HG03520 (cell line): ENCODE measurements around the gene NPIPA5.
"Not testable (repeated sequence)": the region's sequence is repeated elsewhere in the genome, so short reads cannot be mapped to it uniquely, and the experiment has no call there.

Experiments used
- ATAC-seq: cut with Tn5 transposase; IDR thresholded peaks from one replicate; pipeline ENCODE4 v1.9.1; 2021; ENCODE audit warnings: mild to moderate bottlenecking, moderate library complexity; ENCODE audit not compliant: unreplicated experiment

NPIPA5 gene

DNA sequence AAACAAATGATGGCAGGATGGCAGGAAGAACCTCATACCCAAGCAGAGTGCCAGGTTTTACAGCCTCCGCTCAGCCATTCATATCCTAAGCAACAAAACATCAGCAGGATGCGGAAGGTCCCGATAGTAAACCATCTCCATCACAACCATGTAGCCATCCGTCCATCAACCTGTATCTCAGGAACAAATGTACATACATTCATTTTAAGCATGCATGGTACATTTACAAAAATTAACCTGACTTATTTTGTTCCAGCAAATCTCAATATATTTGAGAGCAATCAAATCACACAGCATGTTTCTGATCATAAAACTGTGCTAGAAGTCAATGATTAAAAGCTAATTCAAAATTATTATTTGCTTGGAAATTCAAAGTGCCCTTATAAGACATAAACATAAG, at the start of gene NPIPA5:
TSS of gene NPIPA5 (minus strand) at position 101 of the 400 bp plus-strand sequence. CDS start at position 101, 0 bp downstream.
- not testable (repeated sequence) for ATAC-seq

DNA sequence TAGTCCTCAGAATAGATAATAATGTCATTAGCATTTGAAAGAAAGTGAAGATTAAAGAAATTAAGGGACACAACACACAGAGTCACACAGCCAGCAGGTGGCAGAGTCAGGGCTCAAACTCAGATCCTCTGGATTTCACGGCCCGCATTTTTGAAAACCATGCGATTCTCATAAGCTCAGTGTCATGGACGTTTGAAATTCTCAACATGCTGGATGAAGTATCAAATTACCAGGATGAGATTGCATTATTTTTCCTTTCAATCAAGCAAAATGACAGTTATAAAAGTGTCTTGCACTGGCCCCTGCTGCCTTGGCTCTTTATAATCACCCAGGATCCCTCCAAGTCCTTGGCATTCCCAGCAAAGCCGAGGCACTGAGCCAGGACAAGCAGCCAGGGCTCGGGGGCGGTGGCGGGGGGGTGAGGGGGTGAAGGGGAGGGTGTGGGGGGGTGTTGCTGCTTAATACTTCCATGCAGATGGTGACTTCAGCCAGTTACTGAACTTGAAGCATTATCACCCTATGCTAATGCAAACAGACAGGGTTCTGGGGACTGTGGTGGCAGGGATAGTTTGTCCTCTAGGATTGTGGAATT, 49.6 kb upstream of the NPIPA5 start:
- no peak for ATAC-seq

DNA sequence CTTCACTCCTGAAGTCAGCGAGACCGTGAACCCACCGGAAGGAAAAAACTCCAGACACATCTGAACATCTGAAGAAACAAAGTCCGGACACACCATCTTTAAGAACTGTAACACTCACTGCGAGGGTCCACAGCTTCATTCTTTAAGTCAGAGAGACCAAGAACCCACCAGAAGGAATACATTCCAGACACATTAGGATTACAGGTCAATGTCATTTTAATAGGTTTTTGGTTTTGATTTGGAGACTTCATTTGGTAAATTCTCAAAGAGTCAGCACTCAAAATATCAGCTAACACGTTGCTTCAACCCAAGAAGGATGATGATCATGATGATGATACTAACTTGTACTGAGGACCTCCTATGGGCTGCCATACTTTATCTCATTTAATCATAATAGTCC, 48.7 kb upstream of the NPIPA5 start:
- no peak for ATAC-seq

DNA sequence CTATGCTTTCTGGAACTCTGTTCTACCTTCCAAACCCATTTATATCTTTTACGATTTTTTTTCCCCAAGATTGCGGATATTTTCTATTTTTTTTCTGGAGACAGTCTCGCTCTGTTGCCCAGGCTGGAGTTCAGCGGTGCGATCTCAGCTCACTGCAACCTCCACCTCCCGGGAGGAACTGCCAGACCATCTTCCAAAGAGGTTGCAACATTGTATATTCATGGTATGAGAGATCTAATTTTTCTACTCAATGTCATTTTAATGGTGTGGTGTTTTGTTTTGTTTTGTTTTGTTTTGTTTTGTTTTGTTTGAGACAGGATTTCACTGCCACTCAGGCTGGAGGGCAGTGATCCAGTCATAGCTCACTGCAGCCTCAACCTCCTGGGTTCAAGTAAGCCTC, 47.8 kb upstream of the NPIPA5 start:
- ATAC-seq, result no peak

DNA sequence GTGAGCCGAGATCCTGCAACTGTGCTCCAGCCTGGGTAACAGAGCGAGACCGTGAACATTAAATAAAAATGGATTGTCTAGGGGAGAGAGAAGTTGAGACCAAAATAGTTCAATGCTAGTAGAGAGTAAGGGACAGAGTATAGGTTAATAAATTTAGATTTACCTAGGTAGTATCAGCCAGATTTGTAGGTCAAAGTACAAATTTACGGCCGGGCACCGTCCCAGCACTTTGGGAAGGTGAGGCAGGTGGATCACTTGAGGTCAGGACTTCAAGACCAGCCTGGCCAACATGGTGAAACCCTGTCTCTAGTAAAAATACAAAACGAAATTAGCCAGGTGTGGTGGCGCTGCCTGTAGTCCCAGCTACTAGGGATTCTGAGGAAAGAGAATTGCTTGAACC, 44.1 kb upstream of the NPIPA5 start:
- ATAC-seq, result no peak

DNA sequence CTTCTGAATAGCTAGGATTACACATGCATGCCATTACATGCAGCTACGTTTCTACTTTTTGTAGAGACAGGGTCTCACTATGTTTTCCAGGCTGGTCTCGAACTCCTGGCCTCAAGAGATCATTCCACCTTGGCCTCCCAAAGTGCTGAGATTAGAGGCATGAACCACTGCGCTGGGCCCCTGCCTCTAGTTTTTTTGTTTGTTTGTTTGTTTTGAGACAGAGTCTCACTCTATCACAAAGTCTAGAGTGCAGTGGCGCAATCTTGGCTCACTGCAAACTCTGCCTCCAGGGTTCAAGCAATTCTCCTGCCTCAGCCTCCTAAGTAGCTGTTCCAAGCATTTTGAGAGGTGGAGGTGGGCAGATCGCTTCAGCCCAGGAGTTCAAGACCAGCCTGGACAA, 43.6 kb upstream of the NPIPA5 start:
- not testable (repeated sequence) for ATAC-seq

DNA sequence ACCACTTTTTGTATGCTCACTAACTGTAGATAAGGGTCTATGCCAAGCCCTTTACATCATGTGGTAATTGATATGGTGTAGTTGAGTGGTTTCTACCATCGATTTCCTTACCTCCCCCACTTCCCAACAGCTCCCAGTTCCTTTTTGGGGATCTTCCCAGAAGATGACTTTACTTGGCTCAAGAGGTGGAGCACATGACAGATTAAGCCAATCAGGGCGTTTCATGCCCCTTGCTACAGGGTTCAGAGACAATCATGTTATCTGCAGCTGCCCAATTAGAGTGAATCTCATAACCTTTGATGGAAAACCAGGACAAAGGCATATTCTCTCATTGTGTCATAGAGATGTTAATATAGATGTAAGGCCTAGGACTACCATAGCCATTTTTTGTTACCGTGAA, 40.1 kb upstream of the NPIPA5 start:
- ATAC-seq, result no peak

DNA sequence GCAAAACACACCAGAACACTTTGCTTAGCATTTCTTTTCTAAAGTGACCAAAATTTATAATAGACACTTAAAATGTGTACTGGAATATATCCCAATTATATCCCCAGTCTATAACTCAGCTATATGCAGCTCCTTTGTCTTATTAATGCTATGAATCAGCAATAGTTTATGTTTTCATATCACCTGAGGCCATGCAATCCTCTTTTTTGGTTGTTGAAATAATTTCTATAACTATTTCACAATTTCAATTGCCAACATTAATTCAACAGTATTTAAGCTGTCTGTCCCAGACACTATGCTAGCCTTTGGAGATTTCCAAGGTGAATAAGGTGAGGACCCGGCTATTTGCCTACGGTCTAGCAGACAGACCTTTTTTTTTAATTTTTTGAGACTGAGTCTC, 39.1 kb upstream of the NPIPA5 start:
- no peak for ATAC-seq

DNA sequence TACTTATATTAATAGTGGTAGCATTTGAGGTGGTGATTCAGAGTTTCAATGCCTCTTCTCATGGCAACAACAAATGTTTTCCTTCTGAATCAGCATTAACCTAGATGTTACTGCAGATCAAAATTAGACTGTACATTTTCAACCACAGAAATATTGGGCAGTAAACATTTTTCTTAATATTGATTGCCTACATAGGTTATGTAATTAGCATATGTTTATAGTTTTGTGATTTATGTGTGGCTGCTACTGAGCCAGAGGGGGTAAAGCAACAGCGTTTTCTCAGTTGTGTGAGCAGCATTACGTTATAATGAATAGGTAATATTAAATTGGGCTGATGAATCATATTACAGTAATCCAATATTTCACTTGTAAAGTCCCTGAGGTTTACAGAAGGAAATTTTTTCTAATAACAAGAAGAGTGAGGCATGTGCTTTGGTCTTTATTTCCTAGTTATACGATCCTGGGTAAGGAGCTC, 37.5 kb upstream of the NPIPA5 start:
- ATAC-seq, result no peak

DNA sequence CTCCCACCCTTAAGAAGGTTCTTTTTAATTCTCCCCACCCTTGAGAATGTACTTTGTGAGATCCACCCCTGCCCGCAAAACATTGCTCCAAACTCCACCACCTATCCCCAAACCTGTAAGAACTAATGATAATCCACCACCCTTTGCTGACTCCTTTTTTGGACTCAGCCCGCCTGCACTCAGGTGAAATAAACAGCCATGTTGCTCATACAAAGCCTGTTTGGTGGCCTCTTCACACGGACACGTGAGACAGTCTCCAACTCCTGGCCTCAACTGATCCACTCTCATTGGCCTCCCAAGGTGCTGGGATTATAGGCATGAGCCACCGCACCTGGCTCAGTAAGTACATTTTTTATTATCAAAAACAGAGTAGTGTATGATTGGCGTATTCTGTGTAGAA, 31.4 kb upstream of the NPIPA5 start:
- not testable (repeated sequence) for ATAC-seq

DNA sequence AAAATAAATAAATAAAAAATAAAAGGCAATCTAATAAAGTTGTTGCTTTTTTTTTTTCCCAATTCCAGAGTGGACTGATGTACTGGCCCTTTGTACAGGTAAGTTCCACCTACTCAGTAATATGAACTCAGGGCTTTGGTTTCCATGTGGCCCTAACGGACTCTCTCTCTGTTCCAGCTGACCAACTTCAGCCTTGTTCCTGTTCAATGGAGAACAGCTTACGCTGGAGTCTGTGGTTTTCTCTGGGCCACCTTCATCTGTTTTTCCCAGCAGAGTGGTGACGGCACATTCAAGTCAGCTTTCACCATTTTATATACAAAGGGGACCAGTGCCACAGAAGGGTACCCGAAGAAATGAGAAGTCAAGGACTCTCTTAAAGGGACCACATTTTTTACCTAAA, 29.7 kb upstream of the NPIPA5 start:
- ATAC-seq, result not testable (repeated sequence)

DNA sequence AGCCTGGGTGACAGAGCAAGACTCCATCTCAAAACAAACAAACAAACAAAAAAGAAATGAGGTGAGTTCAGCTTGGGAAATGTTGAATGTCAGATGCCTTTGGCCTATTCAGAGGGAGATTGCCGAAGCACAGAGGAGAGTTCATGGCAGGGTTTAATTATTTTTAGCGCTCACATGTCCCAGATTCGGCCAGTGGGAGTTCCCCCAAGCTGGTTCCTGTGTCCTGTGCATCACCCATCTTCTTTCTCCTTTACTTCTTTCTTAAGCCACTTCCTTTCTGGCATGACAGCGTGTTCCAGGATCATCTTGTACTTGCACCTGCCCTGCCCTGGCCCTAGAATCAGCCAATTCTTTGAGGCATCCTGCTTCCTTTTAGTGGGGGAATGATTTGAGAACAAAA, 26.7 kb upstream of the NPIPA5 start:
- ATAC-seq, result no peak

DNA sequence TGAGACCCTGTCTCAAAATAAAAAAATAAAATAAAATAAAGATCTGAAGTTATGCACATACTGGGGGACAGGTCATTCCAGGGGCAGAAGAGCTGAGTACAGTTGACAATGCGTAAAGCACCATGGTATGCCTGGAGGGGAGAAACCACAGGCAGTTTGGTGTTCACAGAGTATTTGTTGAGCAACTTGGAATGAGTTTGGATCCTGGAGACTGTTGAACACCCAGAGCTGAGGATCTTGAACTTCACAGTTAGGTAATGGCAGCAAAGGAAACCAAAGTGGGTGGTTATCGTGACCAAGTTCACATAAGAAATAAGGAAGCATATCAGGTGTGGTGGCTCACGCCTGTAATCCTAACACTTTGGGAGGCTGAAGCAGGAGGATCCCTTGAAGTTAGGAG, 26.0 kb upstream of the NPIPA5 start:
- not testable (repeated sequence) for ATAC-seq

DNA sequence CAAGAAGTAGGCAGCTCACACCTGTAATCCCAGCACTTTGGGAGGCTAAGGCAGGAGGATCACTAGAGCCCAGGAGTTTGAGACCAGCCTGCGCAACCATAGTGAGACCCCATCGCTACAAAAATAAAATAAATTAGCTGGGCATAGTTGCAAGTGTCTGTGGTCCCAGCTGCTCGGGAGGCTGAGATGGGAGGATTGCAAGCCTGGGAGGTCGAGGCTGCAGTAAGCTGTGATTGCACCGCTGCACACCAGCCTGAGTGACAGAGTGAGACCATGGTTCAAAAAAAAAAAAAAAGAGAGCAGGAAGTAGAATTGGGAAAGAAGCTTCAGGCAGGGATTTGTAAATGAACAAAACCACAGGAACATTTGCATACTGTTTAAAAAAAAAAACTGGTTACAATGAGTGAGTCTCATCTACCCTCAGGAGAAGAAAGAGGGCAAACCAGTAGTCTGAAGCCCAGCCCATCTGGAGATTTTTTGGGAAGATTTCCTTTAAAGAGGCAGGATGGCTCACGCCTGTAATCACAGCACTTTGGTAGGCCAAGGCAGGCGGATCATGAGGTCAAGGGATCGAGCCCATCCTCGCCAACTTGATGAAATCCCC, 25.4 kb upstream of the NPIPA5 start:
- ATAC-seq, result no peak

DNA sequence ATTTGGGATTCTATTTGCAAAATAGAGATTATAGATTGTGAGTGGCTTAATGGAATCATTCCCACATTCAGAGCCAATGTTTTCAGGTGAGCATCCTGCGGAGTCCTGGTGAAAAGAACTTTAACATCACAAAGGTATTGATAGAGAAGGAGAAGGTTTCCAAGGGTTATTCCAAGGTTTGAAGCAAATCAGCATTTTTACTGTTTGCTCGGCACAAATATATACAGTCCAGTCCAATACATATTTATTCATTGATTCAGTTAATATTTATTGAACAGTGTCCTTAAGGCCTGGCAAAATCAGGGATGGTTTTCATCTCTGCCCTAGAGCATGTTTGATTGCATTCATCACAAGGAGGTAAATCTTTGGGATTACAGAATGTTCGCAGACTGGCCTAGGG, 23.9 kb upstream of the NPIPA5 start:
- ATAC-seq, result no peak

DNA sequence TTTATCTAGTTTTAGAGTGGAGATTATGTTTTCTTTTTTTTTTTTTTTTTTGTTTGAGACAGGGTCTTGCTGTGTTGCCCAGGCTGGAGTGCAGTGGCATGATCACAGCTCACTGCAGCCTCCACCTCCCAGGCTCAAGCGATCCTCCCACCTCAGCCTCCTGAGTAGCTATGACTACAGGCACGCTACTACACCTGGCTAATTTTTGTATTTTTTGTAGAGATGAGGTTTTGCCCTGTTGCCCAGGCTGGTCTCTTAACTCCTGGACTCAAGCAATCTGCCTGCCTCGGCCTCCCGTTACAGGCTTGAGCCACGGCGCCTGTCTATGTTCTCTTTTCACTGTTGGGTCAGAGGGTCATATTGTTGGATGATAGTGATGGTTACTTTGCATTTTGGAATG, 22.2 kb upstream of the NPIPA5 start:
- not testable (repeated sequence) for ATAC-seq

DNA sequence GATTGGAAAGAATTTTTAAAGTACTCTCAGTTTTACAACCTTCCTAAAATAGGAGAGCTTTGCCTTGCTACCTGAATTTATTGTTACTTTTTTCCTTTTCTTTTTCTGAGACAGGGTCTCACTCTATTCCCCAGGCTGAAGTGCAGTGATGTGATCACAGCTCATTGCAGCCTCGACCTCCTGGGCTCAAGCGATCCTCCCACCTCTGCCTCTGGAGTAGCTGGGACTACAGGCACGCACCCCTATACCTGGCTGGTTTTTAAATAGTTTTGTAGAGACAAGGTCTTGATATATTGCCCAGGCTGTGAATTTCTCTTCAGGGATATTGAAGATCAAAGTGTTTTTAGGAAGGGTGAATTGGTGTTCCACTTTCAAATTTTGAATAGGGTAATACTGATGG, 21.2 kb upstream of the NPIPA5 start:
- ATAC-seq, result no peak

DNA sequence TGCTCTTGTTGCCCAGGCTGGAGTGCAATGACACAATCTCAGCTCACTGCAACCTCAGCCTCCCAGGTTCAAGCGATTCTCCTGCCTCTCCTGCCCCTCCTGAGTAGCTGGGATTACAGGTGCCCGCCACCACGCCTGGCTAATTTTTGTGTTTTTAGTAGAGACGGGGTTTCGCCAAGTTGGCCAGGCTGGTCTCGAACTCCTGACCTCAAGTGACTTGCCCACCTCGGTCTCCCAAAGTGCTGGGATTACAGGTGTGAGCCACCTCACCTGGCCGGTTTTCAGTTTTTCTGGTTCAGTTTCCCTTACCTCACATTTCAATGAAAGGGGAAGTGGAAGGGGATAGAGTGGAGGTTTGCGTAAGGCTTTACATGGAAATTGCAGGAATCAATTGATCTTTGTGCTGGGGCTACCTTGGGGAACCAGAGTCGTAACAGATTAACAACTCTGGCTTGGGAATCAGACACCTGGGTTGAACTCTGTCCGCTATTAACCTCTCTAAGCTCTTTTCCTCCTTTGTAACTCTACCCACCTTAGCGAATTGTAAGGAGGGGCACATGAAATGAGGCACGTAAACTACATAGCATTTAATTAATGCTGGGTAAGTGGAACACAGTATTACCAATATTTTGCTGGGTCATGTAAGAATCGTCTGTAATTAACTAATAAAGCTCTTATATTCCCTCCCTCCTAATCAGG, 20.7 kb upstream of the NPIPA5 start:
- ATAC-seq, result no peak

DNA sequence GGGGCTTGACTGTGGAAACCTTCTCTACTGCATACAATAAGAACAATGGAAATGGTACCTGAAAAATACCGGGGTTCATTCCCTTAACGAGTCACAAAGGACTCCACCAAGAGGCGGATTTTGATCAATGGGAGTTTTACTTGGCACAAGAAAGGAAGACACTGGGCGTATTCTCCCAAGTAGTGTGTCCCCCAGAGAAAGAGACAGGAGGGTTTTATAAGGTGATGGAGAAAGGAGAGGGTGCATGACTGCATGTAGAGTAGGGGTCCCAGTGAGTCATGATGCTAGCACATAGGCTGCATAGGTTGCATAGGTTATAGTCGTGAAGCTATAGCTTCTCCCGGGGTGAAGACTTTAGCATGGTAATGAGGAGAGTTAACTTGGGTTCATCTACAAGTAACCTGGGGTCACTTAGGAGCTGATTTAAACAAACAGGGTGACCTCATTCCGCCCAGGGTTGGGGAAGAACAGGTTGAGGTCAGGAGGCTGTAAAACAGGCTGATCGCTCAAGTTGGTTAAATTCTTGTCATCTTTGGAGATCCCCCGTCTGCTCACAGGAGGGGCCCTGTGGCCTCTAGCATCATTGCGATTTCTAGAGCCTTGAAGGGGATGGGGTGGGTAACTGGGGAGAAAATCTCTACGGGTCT, 19.0 kb upstream of the NPIPA5 start:
- no peak for ATAC-seq

DNA sequence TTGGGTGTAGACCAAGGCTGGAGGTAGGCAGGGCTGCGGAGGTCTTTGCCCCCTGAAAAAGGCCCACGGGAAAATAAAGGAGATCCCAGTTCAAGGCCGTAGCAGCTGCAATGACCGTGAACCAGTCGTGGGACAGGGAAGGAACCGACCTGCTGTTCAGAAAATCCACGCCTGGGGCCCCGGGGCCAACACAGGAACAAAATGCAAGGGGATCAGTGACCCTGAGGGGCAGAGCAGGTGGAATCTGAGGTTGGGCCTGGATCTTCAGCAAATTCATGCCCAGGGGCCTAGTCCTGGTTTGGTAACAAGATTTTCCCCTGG, 18.4 kb upstream of the NPIPA5 start:
- ATAC-seq, result not testable (repeated sequence)

DNA sequence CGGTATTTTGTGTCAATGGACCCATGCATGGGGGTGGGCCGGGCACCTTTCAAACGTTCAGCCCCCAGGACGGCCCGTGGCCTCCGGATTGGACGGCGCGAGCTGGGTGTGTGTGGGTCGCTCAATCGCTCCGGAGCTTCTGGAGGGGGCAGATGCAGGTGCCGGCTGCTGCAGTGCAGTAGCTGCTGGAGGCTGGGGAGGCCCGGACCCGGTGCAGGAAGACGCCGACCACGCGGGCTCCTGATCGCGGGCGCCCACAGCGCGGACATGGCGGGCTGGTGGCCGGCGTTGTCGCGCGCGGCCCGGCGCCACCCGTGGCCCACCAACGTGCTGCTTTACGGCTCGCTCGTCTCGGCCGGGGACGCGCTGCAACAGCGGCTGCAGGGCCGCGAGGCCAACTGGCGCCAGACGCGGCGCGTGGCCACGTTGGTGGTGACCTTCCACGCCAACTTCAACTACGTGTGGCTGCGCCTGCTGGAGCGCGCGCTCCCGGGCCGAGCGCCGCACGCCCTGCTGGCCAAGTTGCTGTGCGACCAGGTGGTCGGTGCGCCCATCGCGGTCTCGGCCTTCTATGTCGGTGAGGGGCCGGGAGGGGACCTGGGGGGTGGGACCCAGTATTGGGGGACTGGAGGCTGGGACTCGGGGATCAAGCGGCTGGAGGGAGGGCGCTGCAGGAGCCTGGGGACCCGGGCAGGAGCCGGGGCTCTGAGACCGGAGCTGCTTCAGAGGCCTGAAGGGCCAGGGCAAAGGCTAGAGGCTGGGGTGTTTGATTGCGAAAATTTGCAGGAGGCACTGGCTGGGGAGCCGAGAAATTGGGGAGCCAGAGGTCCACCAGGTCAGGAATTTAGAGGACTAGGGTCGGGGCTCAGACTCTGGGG, 17.8 kb upstream of the NPIPA5 start, which contains the start of gene MPV17L:
TSS of gene MPV17L (plus strand) at position 124 of the 878 bp plus-strand sequence. CDS start at position 268, 144 bp downstream.
- not testable (repeated sequence) for ATAC-seq
